ENCODE data around the gene CROCC2.

CROCC2 gene

GRCh38 chr2:240988146-240988545 lies 82.0 kb downstream of the CROCC2 start:
- DNase-seq (ENCODE audit: low read depth in 3 of 3), result no peak

- no peak for DNase-seq (ENCODE audit: low read depth in 3 of 3)
Observed at GRCh38 chr2:240988571-240989271, 82.6 kb downstream of the CROCC2 start.

GRCh38 chr2:240989451-240990265 lies 83.5 kb downstream of the CROCC2 start:
- no peak for DNase-seq (ENCODE audit: low read depth in 3 of 3)

- DNase-seq (ENCODE audit: low read depth in 3 of 3), result no peak
Observed at GRCh38 chr2:240990266-240990529, 84.1 kb downstream of the CROCC2 start.

- DNase-seq (ENCODE audit: low read depth in 3 of 3), result no peak
Observed at GRCh38 chr2:240990726-240991377, 84.7 kb downstream of the CROCC2 start.

GRCh38 chr2:240991378-240992263 lies 85.5 kb downstream of the CROCC2 start:
- no peak for DNase-seq (ENCODE audit: low read depth in 3 of 3)

GRCh38 chr2:240992572-240993291 lies 86.6 kb downstream of the CROCC2 start:
- DNase-seq (ENCODE audit: low read depth in 3 of 3), result no peak

GRCh38 chr2:240993446-240994170 lies 87.5 kb downstream of the CROCC2 start:
- no peak for DNase-seq (ENCODE audit: low read depth in 3 of 3)

- no peak for DNase-seq (ENCODE audit: low read depth in 3 of 3)
Observed at GRCh38 chr2:240994171-240994896, 88.2 kb downstream of the CROCC2 start.

GRCh38 chr2:240995041-240996021 lies 89.2 kb downstream of the CROCC2 start:
- no peak for DNase-seq (ENCODE audit: low read depth in 3 of 3)

- no peak for DNase-seq (ENCODE audit: low read depth in 3 of 3)
Observed at GRCh38 chr2:240996161-240996833, 90.2 kb downstream of the CROCC2 start.

- DNase-seq (ENCODE audit: low read depth in 3 of 3), result no peak
Observed at GRCh38 chr2:240996834-240997140, 90.7 kb downstream of the CROCC2 start.

GRCh38 chr2:240997141-240997855 lies 91.2 kb downstream of the CROCC2 start:
- DNase-seq (ENCODE audit: low read depth in 3 of 3), result no peak

- peak in 2 of 3 donors; percentile 22 to 60 for DNase-seq (ENCODE audit: low read depth in 3 of 3)
Observed at GRCh38 chr2:240997856-240998705, 91.9 kb downstream of the CROCC2 start, which contains the start of gene SNED1. SNED1 (plus strand) TSS chr2:240998618; CDS start chr2:240998838, 220 bp downstream.

- DNase-seq (ENCODE audit: low read depth in 3 of 3), result no peak
Observed at GRCh38 chr2:240998706-240998994, 92.5 kb downstream of the CROCC2 start.

GRCh38 chr2:240998995-240999791 lies 93.1 kb downstream of the CROCC2 start:
- no peak for DNase-seq (ENCODE audit: low read depth in 3 of 3)

Data from stimulated activated CD4-positive, alpha-beta T cell treated with anti-CD3 and anti-CD28 coated beads, TNF-alpha, amount 100 ng/mL, for 48 hours (primary cell).